LNCaP clone FGC (cell line): ENCODE measurements around the gene MIS18BP1.
"Not testable (repeated sequence)": the region's sequence is repeated elsewhere in the genome, so short reads cannot be mapped to it uniquely, and the experiment has no call there.

ENCODE experiments used
- DNase-seq: peaks from one replicate; pipeline ENCODE4 v3.0.0-alpha.2; 2011; ENCODE audit warnings: low read depth
- H3K4me3 ChIP-seq: 2 replicates; pipeline ENCODE4 v1.5.1; 2011; ENCODE audit warnings: mild to moderate bottlenecking, low read depth, low read length, control low read depth
- TF ChIP-seq, protein P1 (sequence below): IDR thresholded peaks from 2 replicates; pipeline ENCODE4 v1.5.1; 2012; ENCODE audit warnings: mild to moderate bottlenecking; ENCODE audit not compliant: control insufficient read depth, insufficient read depth; ENCODE audit errors: extremely low read depth

Gene MIS18BP1

GRCh38 chr14:45253070-45253753, at the start of gene MIS18BP1:
Gene MIS18BP1, minus strand, starts transcription at chr14:45253202. Its CDS starts 5,916 bp downstream, at chr14:45247286.
- DNase-seq: peak; percentile 95
- H3K4me3 ChIP-seq: peak within 1 kb of the TSS; percentile 62
- TF ChIP-seq, protein P1, sequence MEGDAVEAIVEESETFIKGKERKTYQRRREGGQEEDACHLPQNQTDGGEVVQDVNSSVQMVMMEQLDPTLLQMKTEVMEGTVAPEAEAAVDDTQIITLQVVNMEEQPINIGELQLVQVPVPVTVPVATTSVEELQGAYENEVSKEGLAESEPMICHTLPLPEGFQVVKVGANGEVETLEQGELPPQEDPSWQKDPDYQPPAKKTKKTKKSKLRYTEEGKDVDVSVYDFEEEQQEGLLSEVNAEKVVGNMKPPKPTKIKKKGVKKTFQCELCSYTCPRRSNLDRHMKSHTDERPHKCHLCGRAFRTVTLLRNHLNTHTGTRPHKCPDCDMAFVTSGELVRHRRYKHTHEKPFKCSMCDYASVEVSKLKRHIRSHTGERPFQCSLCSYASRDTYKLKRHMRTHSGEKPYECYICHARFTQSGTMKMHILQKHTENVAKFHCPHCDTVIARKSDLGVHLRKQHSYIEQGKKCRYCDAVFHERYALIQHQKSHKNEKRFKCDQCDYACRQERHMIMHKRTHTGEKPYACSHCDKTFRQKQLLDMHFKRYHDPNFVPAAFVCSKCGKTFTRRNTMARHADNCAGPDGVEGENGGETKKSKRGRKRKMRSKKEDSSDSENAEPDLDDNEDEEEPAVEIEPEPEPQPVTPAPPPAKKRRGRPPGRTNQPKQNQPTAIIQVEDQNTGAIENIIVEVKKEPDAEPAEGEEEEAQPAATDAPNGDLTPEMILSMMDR: peak; percentile 81

GRCh38 chr14:45298423-45299117, 45.6 kb upstream of the MIS18BP1 start:
- TF ChIP-seq, protein P1: no peak
- DNase-seq: no peak
- H3K4me3 ChIP-seq: no peak overlapping the region

- DNase-seq, H3K4me3 ChIP-seq: not testable (repeated sequence)
These were observed 41.8 kb upstream of the MIS18BP1 start for GRCh38 chr14:45294796-45295195.

DNA sequence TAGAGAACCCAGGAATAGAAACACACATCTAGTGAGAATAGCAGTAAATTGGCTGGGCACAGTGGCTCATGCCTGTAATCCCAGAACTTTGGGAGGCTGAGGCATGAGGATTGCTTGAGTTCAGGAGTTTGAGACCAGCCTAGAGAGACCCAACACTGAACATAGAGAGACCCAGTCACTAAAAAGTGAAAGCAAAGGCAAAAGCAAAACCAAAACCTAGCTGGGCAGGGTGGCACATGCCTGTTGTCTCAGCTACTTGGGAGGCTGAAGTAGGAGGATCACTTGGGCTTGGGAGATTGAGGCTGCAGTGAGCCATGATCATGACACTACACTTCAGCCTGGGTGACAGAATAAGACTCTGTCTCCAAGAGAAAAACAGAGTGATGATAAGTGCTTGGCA, 37.5 kb upstream of the MIS18BP1 start:
- no peak for DNase-seq
- no peak overlapping the region for H3K4me3 ChIP-seq
- TF ChIP-seq, protein P1: no peak

DNA sequence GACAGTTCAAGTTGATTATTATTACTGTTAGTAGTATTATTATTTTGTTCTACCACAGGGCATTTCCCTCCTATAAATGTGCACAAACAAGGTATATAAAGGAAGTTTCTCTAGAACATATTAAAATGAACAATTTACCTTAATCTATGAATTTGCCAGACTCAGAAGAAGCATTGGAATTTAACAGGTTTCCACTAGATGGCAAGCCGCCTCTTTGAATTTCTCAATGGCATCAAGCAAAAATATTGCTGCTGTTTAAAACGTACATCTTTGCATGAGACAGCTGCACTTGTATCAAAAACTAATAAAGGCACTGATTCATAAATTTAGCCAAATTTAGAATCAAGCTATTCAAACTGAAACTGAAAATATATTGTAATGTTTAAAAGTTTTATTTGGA, 34.6 kb upstream of the MIS18BP1 start:
- no peak for DNase-seq
- TF ChIP-seq, protein P1: peak; percentile 51
- H3K4me3 ChIP-seq: no peak overlapping the region

- no peak for DNase-seq
- no peak overlapping the region for H3K4me3 ChIP-seq
- TF ChIP-seq, protein P1: peak; percentile 30; the same call in 1 of the 2 replicates
These were observed 31.8 kb upstream of the MIS18BP1 start for GRCh38 chr14:45284802-45285201.

DNA sequence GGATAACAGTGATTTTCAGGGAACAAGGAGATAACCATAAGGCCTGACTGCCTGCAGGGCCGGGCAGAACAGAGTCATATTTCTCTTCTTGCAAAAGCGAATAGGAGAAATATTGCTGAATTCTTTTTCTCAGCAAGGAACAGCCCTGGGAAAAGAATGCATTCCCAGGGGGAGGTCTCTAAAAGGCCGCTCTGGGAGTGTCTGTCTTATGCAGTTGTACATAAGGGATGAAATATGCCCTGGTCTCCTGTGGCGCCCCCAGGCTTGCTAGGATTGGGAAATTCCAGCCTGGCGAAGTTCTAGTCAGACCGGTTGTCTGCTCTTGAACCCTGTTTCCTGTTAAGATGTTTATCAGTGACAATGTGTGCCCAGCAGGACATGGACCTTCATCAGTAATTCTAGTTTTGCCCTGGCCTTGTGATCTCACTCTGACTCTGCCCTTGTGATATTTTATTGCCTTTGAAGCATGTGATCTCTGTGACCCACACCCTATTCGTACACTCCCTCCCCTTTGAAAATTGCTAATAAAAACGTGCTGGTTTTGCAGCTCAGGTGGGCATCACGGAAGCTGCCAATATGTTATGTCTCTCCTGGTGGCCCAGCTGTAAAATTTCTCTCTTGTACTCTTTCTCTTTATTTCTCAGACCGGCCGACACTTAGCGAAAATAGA, 28.9 kb upstream of the MIS18BP1 start:
- not testable (repeated sequence) for H3K4me3 ChIP-seq, DNase-seq
